ENCODE results near the gene ANAPC16.

- no peak for TF ChIP-seq CTCF (IDR thresholded peaks at IDR 0.05)
- TF ChIP-seq POLR2A (IDR thresholded peaks at IDR 0.05) = peak in 1 of 2 donors; percentile 7
Measured at GRCh38 chr10:72257051-72257892, 41.5 kb downstream of the ANAPC16 start.
